T-helper 1 cell treated with Interleukin-12 subunit alpha and Interleukin-12 subunit beta and Interleukin-4 antibody, amounts not matched to agents 30 μg/mL and 1 μg/mL, for 36 hours (primary cell): ENCODE data around the gene FITM2.

Experiments used
- H3K27ac Mint-ChIP-seq: one replicate; pipeline ENCODE4 v1.8.0; 2021; ENCODE audit warnings: mild to moderate bottlenecking, mixed read lengths
- H3K27me3 Mint-ChIP-seq: one replicate; pipeline ENCODE4 v1.8.0; 2021; ENCODE audit warnings: low read depth, mixed read lengths
- H3K36me3 Mint-ChIP-seq: one replicate; pipeline ENCODE4 v1.8.0; 2021; ENCODE audit warnings: low read depth, mixed read lengths
- H3K4me1 Mint-ChIP-seq: one replicate; pipeline ENCODE4 v1.8.0; 2021; ENCODE audit warnings: low read depth, mixed read lengths
- H3K4me3 Mint-ChIP-seq: one replicate; pipeline ENCODE4 v1.8.0; 2021; ENCODE audit warnings: mild to moderate bottlenecking, moderate library complexity, mixed read lengths
- H3K9me3 Mint-ChIP-seq: one replicate; pipeline ENCODE4 v1.8.0; 2021; ENCODE audit warnings: mixed read lengths

FITM2 gene

DNA sequence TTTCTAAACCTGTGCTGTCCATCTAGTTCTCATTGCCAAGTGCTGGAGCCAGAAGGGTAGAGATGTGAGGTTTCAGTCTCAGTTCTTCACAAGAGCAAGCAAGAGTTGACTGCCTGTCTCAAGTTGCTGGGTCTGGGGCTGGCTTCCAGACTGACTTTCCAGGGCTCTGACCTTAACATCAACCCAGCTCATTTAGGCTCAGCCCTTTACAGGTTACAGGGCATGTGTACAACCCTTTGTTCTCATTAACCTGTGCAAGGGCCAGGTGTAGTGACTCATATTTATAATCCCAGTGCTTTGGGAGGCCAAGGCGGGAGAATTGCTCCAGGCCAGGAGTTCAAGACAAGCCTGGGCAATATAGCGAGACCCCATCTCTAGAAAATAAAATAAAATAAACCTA is 30.6 kb downstream of the FITM2 start:
- Mint-ChIP-seq H3K36me3 (no peaks in the 10 kb centered on the region), H3K4me3 (no peak overlapping the region), H3K4me1 (no peaks in the 10 kb centered on the region)

DNA sequence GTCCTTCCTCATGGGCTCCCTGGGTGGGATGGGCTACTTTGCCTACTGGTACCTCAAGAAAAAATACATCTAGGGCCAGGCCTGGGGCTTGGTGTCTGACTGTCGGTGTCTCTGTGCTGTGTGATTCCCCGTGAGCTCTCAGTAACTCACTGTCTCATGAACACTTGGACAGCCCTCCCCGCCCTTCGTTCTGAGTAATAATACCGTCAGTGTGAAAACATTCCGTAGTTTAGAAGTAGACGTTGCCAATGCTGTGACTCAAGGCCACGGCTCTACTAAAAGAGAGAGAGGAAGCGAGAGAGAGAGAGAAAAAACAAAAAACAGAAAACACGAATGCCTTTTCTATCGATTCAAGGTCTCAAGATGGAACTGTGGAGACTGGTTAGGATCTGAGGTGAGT is 31.8 kb downstream of the FITM2 start:
- Mint-ChIP-seq H3K36me3 (no peaks in the 10 kb centered on the region), H3K27ac (no peak overlapping the region), H3K9me3 (no peaks in the 10 kb centered on the region), H3K4me3 (no peak overlapping the region), H3K4me1 (no peaks in the 10 kb centered on the region), H3K27me3 (no peaks in the 10 kb centered on the region)

More for the DNA sequence above, 30.6 kb downstream of the FITM2 start:
- Mint-ChIP-seq H3K27ac (no peak overlapping the region), H3K27me3 (no peaks in the 10 kb centered on the region), H3K9me3 (no peaks in the 10 kb centered on the region)

DNA sequence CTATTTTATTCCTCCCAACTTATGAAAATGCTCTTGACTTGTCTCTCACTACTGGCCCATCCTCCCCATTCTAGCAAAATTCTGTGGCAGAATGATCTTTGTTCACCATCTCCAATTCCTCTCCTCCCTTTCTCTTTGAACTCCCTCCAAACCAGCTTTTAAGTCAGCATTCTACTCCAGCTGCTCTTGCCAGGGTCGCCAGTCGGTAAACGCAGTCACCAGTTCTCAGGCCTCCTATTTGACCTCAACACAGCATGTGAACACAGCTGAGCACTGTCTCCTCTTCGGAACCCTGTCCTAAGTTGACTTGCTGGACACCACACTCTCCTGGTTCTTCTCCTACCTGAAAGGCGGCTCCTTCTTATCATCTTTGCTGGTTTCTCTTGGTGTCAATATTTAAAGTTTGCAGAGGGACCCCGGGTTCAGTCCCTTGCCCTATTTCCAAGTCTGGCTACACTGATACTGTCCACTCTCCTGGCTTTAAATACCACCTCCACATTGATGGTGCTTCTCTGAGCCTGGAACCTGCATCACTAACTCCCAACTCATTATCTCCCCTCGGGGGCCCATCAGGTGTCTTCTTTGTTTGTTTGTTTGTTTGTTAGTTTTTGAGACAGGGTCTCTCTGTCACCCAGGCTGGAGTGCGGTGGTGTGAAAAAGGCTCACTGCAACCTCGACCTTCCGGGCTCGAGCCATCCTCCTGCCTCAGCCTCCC is 36.5 kb downstream of the FITM2 start:
- Mint-ChIP-seq H3K9me3 (no peaks in the 10 kb centered on the region), H3K4me3 (no peak overlapping the region), H3K36me3 (no peaks in the 10 kb centered on the region), H3K4me1 (no peaks in the 10 kb centered on the region), H3K27ac (no peak overlapping the region), H3K27me3 (no peaks in the 10 kb centered on the region)

DNA sequence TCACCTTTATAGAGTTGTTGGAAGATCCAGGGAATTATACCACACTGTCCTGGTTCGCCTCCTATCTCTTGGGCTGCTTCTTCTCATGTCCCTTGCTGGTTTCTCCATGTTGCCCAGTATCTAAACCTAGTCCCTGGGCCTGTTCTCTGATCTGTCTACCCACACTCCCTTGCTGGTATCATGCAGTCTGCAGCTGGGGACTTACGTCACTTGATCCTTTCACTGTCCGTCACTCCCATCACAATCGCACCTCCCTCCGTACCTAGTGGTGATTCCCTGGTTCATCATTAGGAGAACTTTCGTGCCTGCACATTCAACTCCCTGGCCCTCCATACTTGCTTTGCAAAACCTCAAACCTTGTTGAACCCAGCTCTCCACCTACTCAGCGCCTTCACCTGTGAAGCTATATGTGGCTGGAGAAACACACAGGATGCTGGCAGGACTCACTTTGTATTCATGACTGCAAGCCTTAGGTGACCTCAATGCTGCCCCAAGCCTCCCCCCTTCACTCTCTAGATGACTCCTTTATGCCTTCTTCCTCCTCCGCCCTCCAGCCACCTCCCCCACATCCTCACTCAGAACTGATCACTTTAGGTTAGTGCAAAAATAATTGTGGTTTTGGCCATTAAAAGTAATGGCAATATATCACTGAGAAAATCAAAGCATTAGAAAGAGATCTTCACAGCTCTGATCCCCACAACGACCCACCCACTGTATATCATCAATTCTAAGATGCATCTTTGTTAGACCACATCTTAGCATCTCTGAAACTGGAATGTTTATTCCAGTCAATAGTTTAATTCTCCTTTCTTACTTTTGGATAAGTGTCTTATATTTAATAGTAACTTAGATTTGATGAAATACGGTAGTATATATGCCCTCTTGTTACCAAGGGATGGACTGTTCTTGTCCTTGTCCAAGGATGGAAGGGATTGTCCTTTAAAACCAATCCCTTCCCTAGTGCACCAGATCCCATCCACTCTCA is 37.5 kb downstream of the FITM2 start:
- H3K27ac Mint-ChIP-seq = no peak overlapping the region
- H3K36me3 Mint-ChIP-seq = no peaks in the 10 kb centered on the region
- H3K27me3 Mint-ChIP-seq = no peaks in the 10 kb centered on the region
- no peaks in the 10 kb centered on the region for H3K4me1 Mint-ChIP-seq
- no peak overlapping the region for H3K4me3 Mint-ChIP-seq
- H3K9me3 Mint-ChIP-seq = no peaks in the 10 kb centered on the region

DNA sequence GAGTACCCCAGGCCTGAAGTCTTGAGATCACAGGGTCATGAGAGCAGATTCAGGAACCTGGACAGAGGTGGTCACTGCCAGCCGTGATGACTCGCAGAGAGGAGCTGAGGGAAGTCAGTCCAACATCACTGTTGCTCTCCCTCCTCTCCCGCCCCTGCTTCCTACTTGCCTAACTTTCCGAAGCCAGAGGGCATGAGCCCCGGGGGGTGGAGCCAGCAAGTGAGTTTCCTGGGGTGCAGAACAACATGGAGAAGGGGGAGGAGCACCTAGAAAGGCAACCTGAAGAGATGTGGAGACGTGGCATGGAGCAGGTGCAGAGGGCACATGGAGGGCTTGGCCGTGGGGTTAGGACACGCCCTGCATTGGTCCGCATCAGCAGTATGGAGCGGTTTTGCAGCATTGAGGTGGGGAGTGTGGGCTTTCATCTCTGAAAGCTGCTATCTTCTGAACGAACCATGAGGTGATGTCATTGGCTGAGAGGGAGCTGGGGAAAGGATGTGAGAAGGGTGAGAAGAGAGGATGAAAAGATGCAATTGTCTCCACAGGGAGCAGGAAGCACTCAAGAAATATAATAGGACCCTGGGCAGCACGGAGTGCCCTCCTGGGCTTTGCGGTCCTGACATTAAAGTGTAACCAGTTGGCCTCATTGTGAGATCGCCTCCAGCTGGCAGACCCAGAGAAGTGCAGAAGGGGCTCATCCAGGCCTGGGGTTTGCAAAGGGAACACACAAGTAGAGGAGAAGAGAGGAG is 38.9 kb downstream of the FITM2 start:
- Mint-ChIP-seq H3K4me3 (no peak overlapping the region), H3K27ac (no peak overlapping the region), H3K36me3 (no peaks in the 10 kb centered on the region), H3K4me1 (no peaks in the 10 kb centered on the region), H3K27me3 (no peaks in the 10 kb centered on the region), H3K9me3 (no peaks in the 10 kb centered on the region)

DNA sequence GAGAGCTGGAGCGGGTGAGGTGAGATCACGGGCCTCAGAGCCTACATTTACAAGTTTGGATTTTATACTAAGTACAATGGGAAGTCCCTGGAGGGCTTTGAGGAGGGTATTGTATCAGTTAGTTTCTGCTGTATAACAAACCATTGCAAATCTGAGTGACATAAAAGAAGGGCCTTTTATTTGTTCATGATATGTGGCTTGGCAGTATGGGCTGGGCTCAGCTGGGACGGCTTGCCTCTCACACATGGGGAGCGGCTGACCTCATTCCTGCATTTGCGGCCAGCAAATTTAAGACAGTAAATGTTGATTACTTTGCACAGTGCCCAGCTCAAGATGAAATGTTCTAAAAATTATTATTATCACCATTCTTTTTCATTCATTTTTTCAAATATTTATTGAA is 42.2 kb downstream of the FITM2 start:
- Mint-ChIP-seq H3K27me3 (no peaks in the 10 kb centered on the region), H3K36me3 (no peaks in the 10 kb centered on the region), H3K9me3 (no peaks in the 10 kb centered on the region)

DNA sequence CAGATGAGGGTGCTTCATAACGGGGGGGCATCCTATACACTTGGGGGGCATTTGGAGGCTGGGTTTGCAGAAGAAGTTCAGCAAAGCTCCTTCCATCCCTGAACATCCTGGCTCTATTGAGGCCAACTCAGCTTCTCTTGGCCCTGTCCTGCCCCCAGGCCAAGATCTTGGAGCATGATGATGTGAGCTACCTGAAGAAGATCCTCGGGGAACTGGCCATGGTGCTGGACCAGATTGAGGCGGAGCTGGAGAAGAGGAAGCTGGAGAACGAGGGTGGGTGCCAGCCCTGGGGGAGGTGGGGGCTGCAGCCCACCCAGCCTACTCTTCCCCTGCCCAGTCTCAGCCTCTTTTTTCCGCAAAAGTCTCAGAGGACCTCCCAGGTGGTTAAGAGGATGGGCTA is 46.7 kb downstream of the FITM2 start:
- Mint-ChIP-seq H3K9me3 (no peaks in the 10 kb centered on the region), H3K36me3 (no peaks in the 10 kb centered on the region), H3K4me3 (no peak overlapping the region), H3K27ac (no peak overlapping the region), H3K4me1 (no peaks in the 10 kb centered on the region), H3K27me3 (no peaks in the 10 kb centered on the region)

More for the DNA sequence above, 42.2 kb downstream of the FITM2 start:
- H3K27ac Mint-ChIP-seq = no peak overlapping the region
- H3K4me3 Mint-ChIP-seq = no peak overlapping the region
- H3K4me1 Mint-ChIP-seq = no peaks in the 10 kb centered on the region

- Mint-ChIP-seq H3K36me3 (no peaks in the 10 kb centered on the region), H3K27me3 (no peaks in the 10 kb centered on the region), H3K9me3 (no peaks in the 10 kb centered on the region), H3K4me1 (no peaks in the 10 kb centered on the region), H3K27ac (no peak overlapping the region), H3K4me3 (no peak overlapping the region)
Measured at GRCh38 chr20:44258226-44258890, 52.6 kb downstream of the FITM2 start.

GRCh38 chr20:44256961-44257360 is 54.0 kb downstream of the FITM2 start:
- Mint-ChIP-seq H3K27ac (no peak overlapping the region), H3K4me1 (no peaks in the 10 kb centered on the region), H3K4me3 (no peak overlapping the region), H3K27me3 (no peaks in the 10 kb centered on the region), H3K9me3 (no peaks in the 10 kb centered on the region), H3K36me3 (no peaks in the 10 kb centered on the region)

GRCh38 chr20:44255942-44256341 is 55.1 kb downstream of the FITM2 start:
- H3K4me3 Mint-ChIP-seq = no peak overlapping the region
- H3K4me1 Mint-ChIP-seq = no peaks in the 10 kb centered on the region
- H3K9me3 Mint-ChIP-seq = no peaks in the 10 kb centered on the region
- H3K27me3 Mint-ChIP-seq = no peaks in the 10 kb centered on the region
- H3K36me3 Mint-ChIP-seq = no peaks in the 10 kb centered on the region
- no peak overlapping the region for H3K27ac Mint-ChIP-seq

- peaks cover 1% of the 10 kb centered on the region for H3K27me3 Mint-ChIP-seq
- H3K4me1 Mint-ChIP-seq = no peaks in the 10 kb centered on the region
- no peak overlapping the region for H3K27ac Mint-ChIP-seq
- no peaks in the 10 kb centered on the region for H3K36me3 Mint-ChIP-seq
- no peaks in the 10 kb centered on the region for H3K9me3 Mint-ChIP-seq
- H3K4me3 Mint-ChIP-seq = no peak overlapping the region
Measured at GRCh38 chr20:44254073-44254472, 56.9 kb downstream of the FITM2 start.

GRCh38 chr20:44253528-44253927 is 57.5 kb downstream of the FITM2 start:
- Mint-ChIP-seq H3K36me3 (no peaks in the 10 kb centered on the region), H3K27ac (no peak overlapping the region), H3K4me3 (no peak overlapping the region), H3K27me3 (peaks cover 6% of the 10 kb centered on the region), H3K4me1 (no peaks in the 10 kb centered on the region), H3K9me3 (no peaks in the 10 kb centered on the region)
